MM.1S (cell line): Measurements from ENCODE around the gene ANKRD10.

Source experiments
- DNase-seq: peaks from one replicate; pipeline ENCODE4 v3.0.0-alpha.2; 2015
- H2AFZ ChIP-seq: fragments of 300-600 bp; sonication (generic); 2 replicates; pipeline ENCODE4 v1.6.0; 2016; ENCODE audit warnings: antibody characterized with exemption, low read length
- H3F3A ChIP-seq: fragments of 300-600 bp; sonication (generic); 2 replicates; pipeline ENCODE4 v1.6.1; 2016; ENCODE audit warnings: mild to moderate bottlenecking, antibody characterized with exemption, low read length, moderate library complexity, mixed read lengths; ENCODE audit not compliant: insufficient read depth
- H3K27ac ChIP-seq: fragments of 300-600 bp; sonication (generic); 2 replicates; pipeline ENCODE4 v1.5.1; 2016; ENCODE audit warnings: mild to moderate bottlenecking, low read length
- H3K27me3 ChIP-seq: fragments of 300-600 bp; sonication (generic); replicated peaks from 2 replicates; pipeline ENCODE4 v1.6.0; 2016; ENCODE audit warnings: low read length; ENCODE audit not compliant: insufficient read depth
- H3K36me3 ChIP-seq: fragments of 300-600 bp; sonication (generic); replicated peaks from 2 replicates; pipeline ENCODE4 v1.6.1; 2016; ENCODE audit warnings: mild to moderate bottlenecking, low read length, mixed read lengths; ENCODE audit not compliant: insufficient read depth
- H3K4me1 ChIP-seq: fragments of 300-600 bp; sonication (generic); 2 replicates; pipeline ENCODE4 v1.6.1; 2016; ENCODE audit warnings: low read length, mixed read lengths
- H3K4me2 ChIP-seq: fragments of 300-600 bp; sonication (generic); 2 replicates; pipeline ENCODE4 v1.6.0; 2016; ENCODE audit warnings: low read depth, low read length
- H3K4me3 ChIP-seq: fragments of 300-600 bp; sonication (generic); 2 replicates; pipeline ENCODE4 v1.5.1; 2016; ENCODE audit warnings: low read length, mixed read lengths
- H3K79me2 ChIP-seq: fragments of 300-600 bp; sonication (generic); 2 replicates; pipeline ENCODE4 v1.6.1; 2016; ENCODE audit warnings: mixed run types, low read length, mixed read lengths
- H3K9ac ChIP-seq: fragments of 300-600 bp; sonication (generic); 2 replicates; pipeline ENCODE4 v1.6.1; 2016; ENCODE audit warnings: low read length, mixed read lengths
- H3K9me2 ChIP-seq: fragments of 300-600 bp; sonication (generic); replicated peaks from 2 replicates; pipeline ENCODE4 v1.6.1; 2016; ENCODE audit warnings: mild to moderate bottlenecking, low read length, mixed read lengths; ENCODE audit not compliant: insufficient read depth
- H3K9me3 ChIP-seq: fragments of 300-600 bp; sonication (generic); replicated peaks from 2 replicates; pipeline ENCODE4 v1.6.1; 2016; ENCODE audit warnings: mild to moderate bottlenecking, low read length, mixed read lengths; ENCODE audit not compliant: insufficient read depth
- H4K20me1 ChIP-seq: fragments of 300-600 bp; sonication (generic); 2 replicates; pipeline ENCODE4 v1.6.1; 2016; ENCODE audit warnings: mild to moderate bottlenecking, low read length, moderate library complexity, mixed read lengths; ENCODE audit not compliant: insufficient read depth
- CTCF ChIP-seq: fragments of 300-600 bp; sonication (generic); IDR thresholded peaks from 2 replicates; pipeline ENCODE4 v1.5.1; 2016; ENCODE audit warnings: antibody characterized with exemption, low read length, mixed read lengths
- EZH2 ChIP-seq: fragments of 300-600 bp; sonication (generic); optimal IDR thresholded peaks from 2 replicates; pipeline ENCODE3; 2017; ENCODE audit warnings: low read depth, mild to moderate bottlenecking, antibody characterized with exemption, low read length, mixed read lengths
- EZH2phosphoT487 ChIP-seq: fragments of 300-600 bp; sonication (generic); IDR thresholded peaks from 2 replicates; pipeline ENCODE4 v1.6.1; 2018; ENCODE audit warnings: antibody characterized with exemption, low read length

The ANKRD10 gene

GRCh38 chr13:110877737-110878258, 37.1 kb downstream of the ANKRD10 start:
- Histone ChIP-seq H4K20me1 (no peaks in the 10 kb centered on the region), H3K9me3 (no peaks in the 10 kb centered on the region), H3K27me3 (no peaks in the 10 kb centered on the region), H3K79me2 (no peaks in the 10 kb centered on the region), H3K4me3 (no peak overlapping the region), H3F3A (no peaks in the 10 kb centered on the region), H3K36me3 (no peaks in the 10 kb centered on the region), H3K4me2 (no peak overlapping the region), H3K9ac (no peak overlapping the region), H3K4me1 (peaks cover 4% of the 10 kb centered on the region; the same call in 1 of the 2 replicates), H3K9me2 (no peaks in the 10 kb centered on the region), H2AFZ (no peak overlapping the region), H3K27ac (no peak overlapping the region)
- TF ChIP-seq EZH2, result no peak
- no peak for TF ChIP-seq EZH2phosphoT487
- no peak for TF ChIP-seq CTCF
- DNase-seq, result no peak

- H3K9me2 ChIP-seq, result no peaks in the 10 kb centered on the region
- no peaks in the 10 kb centered on the region for H3K27me3 ChIP-seq
- no peaks in the 10 kb centered on the region for H3F3A ChIP-seq
- H3K27ac ChIP-seq, result no peak overlapping the region
- no peaks in the 10 kb centered on the region for H4K20me1 ChIP-seq
- no peak for TF ChIP-seq EZH2
- no peak for TF ChIP-seq CTCF
- TF ChIP-seq EZH2phosphoT487, result no peak
- no peak overlapping the region for H3K4me3 ChIP-seq
- no peaks in the 10 kb centered on the region for H3K79me2 ChIP-seq
- H3K36me3 ChIP-seq, result no peaks in the 10 kb centered on the region
- peaks cover 4% of the 10 kb centered on the region; the same call in 1 of the 2 replicates for H3K4me1 ChIP-seq
- H2AFZ ChIP-seq, result no peak overlapping the region
- no peak overlapping the region for H3K4me2 ChIP-seq
- H3K9me3 ChIP-seq, result no peaks in the 10 kb centered on the region
- DNase-seq, result no peak
- no peak overlapping the region for H3K9ac ChIP-seq
Measured at GRCh38 chr13:110876609-110877008, 38.3 kb downstream of the ANKRD10 start.

GRCh38 chr13:110875241-110875640, 39.6 kb downstream of the ANKRD10 start:
- H3K9ac ChIP-seq, result no peak overlapping the region; the same call in 1 of the 2 replicates
- H4K20me1 ChIP-seq, result no peaks in the 10 kb centered on the region
- H3K4me1 ChIP-seq, result peaks cover 6% of the 10 kb centered on the region; the same call in 1 of the 2 replicates
- H3K4me2 ChIP-seq, result peak overlapping the region; percentile 95
- no peaks in the 10 kb centered on the region for H3K36me3 ChIP-seq
- no peak for DNase-seq
- peak overlapping the region; percentile 72 for H2AFZ ChIP-seq
- H3K79me2 ChIP-seq, result no peaks in the 10 kb centered on the region
- no peak for TF ChIP-seq EZH2phosphoT487
- TF ChIP-seq CTCF, result no peak
- TF ChIP-seq EZH2, result no peak
- H3K9me3 ChIP-seq, result no peaks in the 10 kb centered on the region
- no peaks in the 10 kb centered on the region for H3K27me3 ChIP-seq
- H3K27ac ChIP-seq, result no peak overlapping the region
- H3K9me2 ChIP-seq, result no peaks in the 10 kb centered on the region
- peak overlapping the region; percentile 66 for H3K4me3 ChIP-seq
- no peaks in the 10 kb centered on the region for H3F3A ChIP-seq
